Measurements from ENCODE around the gene ZNF408.
"Not testable (repeated sequence)": the region's sequence is repeated elsewhere in the genome, so short reads cannot be mapped to it uniquely, and the experiment has no call there.

ZNF408 gene

GRCh38 chr11:46700241-46701077 lies at the start of gene ZNF408, which contains the start of gene ARHGAP1:
ZNF408 (plus strand) TSS chr11:46701031; CDS start chr11:46701048, 17 bp downstream.
ARHGAP1 (minus strand) TSS chr11:46700619; CDS start chr11:46696107, 4,512 bp downstream.
- DNase-seq (ENCODE audit: low read depth), result peak; percentile 99

GRCh38 chr11:46655631-46656030 lies 45.2 kb upstream of the ZNF408 start:
- DNase-seq (ENCODE audit: low read depth), result no peak

- no peak for DNase-seq (ENCODE audit: low read depth)
Observed at GRCh38 chr11:46657186-46657585, 43.6 kb upstream of the ZNF408 start.

GRCh38 chr11:46658259-46658658 lies 42.6 kb upstream of the ZNF408 start:
- no peak for DNase-seq (ENCODE audit: low read depth)

GRCh38 chr11:46659908-46660307 lies 40.9 kb upstream of the ZNF408 start:
- DNase-seq (ENCODE audit: low read depth), result no peak

GRCh38 chr11:46661836-46662235 lies 39.0 kb upstream of the ZNF408 start:
- DNase-seq (ENCODE audit: low read depth), result no peak

- DNase-seq (ENCODE audit: low read depth), result no peak
Observed at GRCh38 chr11:46662366-46662765, 38.5 kb upstream of the ZNF408 start.

- DNase-seq (ENCODE audit: low read depth), result peak; percentile 17
Observed at GRCh38 chr11:46663277-46663940, 37.4 kb upstream of the ZNF408 start.

- DNase-seq (ENCODE audit: low read depth), result no peak
Observed at GRCh38 chr11:46664612-46665011, 36.2 kb upstream of the ZNF408 start.

- no peak for DNase-seq (ENCODE audit: low read depth)
Observed at GRCh38 chr11:46665356-46665755, 35.5 kb upstream of the ZNF408 start.

- DNase-seq (ENCODE audit: low read depth), result no peak
Observed at GRCh38 chr11:46666516-46666915, 34.3 kb upstream of the ZNF408 start.

GRCh38 chr11:46667043-46667481 lies 33.8 kb upstream of the ZNF408 start:
- no peak for DNase-seq (ENCODE audit: low read depth)

- no peak for DNase-seq (ENCODE audit: low read depth)
Observed at GRCh38 chr11:46668480-46669085, 32.2 kb upstream of the ZNF408 start.

GRCh38 chr11:46669711-46670139 lies 31.1 kb upstream of the ZNF408 start:
- peak; percentile 24 for DNase-seq (ENCODE audit: low read depth)

- not testable (repeated sequence) for DNase-seq (ENCODE audit: low read depth)
Observed at GRCh38 chr11:46670521-46670920, 30.3 kb upstream of the ZNF408 start.

GRCh38 chr11:46671958-46672315 lies 28.9 kb upstream of the ZNF408 start:
- no peak for DNase-seq (ENCODE audit: low read depth)

- no peak for DNase-seq (ENCODE audit: low read depth)
Observed at GRCh38 chr11:46672381-46672839, 28.4 kb upstream of the ZNF408 start.

GRCh38 chr11:46673713-46674462 lies 26.9 kb upstream of the ZNF408 start:
- DNase-seq (ENCODE audit: low read depth), result no peak

- DNase-seq (ENCODE audit: low read depth), result no peak
Observed at GRCh38 chr11:46674463-46675287, 26.2 kb upstream of the ZNF408 start.

GRCh38 chr11:46675288-46675851 lies 25.5 kb upstream of the ZNF408 start:
- DNase-seq (ENCODE audit: low read depth), result peak; percentile 65

- DNase-seq (ENCODE audit: low read depth), result no peak
Observed at GRCh38 chr11:46675949-46676348, 24.9 kb upstream of the ZNF408 start.
